ENCODE results near the gene TEKT5.

The TEKT5 gene

GRCh38 chr16:10675861-10676260, 18.9 kb downstream of the TEKT5 start:
- peaks cover 8% of the 10 kb centered on the region for H3K27me3 Mint-ChIP-seq (ENCODE audit: low read depth)
- no peak overlapping the region for H3K27ac Mint-ChIP-seq
- no peaks in the 10 kb centered on the region for H3K4me1 Mint-ChIP-seq (ENCODE audit: low read depth)
- no peak overlapping the region for H3K4me3 Mint-ChIP-seq
- no peaks in the 10 kb centered on the region for H3K9me3 Mint-ChIP-seq
- no peaks in the 10 kb centered on the region for H3K36me3 Mint-ChIP-seq (ENCODE audit: low read depth)

GRCh38 chr16:10675216-10675615, 19.5 kb downstream of the TEKT5 start:
- Mint-ChIP-seq H3K4me3 (no peak overlapping the region), H3K9me3 (no peaks in the 10 kb centered on the region), H3K27ac (no peak overlapping the region), H3K36me3 (ENCODE audit: low read depth) (no peaks in the 10 kb centered on the region), H3K4me1 (ENCODE audit: low read depth) (no peaks in the 10 kb centered on the region), H3K27me3 (ENCODE audit: low read depth) (peaks cover 8% of the 10 kb centered on the region)

- H3K9me3 Mint-ChIP-seq, result no peaks in the 10 kb centered on the region
- H3K36me3 Mint-ChIP-seq (ENCODE audit: low read depth), result no peaks in the 10 kb centered on the region
- H3K4me1 Mint-ChIP-seq (ENCODE audit: low read depth), result no peaks in the 10 kb centered on the region
- peaks cover 8% of the 10 kb centered on the region for H3K27me3 Mint-ChIP-seq (ENCODE audit: low read depth)
- no peak overlapping the region for H3K4me3 Mint-ChIP-seq
- H3K27ac Mint-ChIP-seq, result no peak overlapping the region
Measured at GRCh38 chr16:10671729-10672128, 23.0 kb downstream of the TEKT5 start.

- H3K4me3 Mint-ChIP-seq, result no peak overlapping the region
- peaks cover 8% of the 10 kb centered on the region for H3K27me3 Mint-ChIP-seq (ENCODE audit: low read depth)
- H3K27ac Mint-ChIP-seq, result no peak overlapping the region
- H3K4me1 Mint-ChIP-seq (ENCODE audit: low read depth), result no peaks in the 10 kb centered on the region
- H3K9me3 Mint-ChIP-seq, result no peaks in the 10 kb centered on the region
- no peaks in the 10 kb centered on the region for H3K36me3 Mint-ChIP-seq (ENCODE audit: low read depth)
Measured at GRCh38 chr16:10669791-10670190, 24.9 kb downstream of the TEKT5 start.

GRCh38 chr16:10668322-10669045, 26.2 kb downstream of the TEKT5 start:
- Mint-ChIP-seq H3K27me3 (ENCODE audit: low read depth) (peaks cover 8% of the 10 kb centered on the region), H3K9me3 (no peaks in the 10 kb centered on the region), H3K4me1 (ENCODE audit: low read depth) (no peaks in the 10 kb centered on the region), H3K27ac (no peak overlapping the region), H3K36me3 (ENCODE audit: low read depth) (no peaks in the 10 kb centered on the region), H3K4me3 (no peak overlapping the region)

- H3K4me1 Mint-ChIP-seq (ENCODE audit: low read depth), result no peaks in the 10 kb centered on the region
- no peaks in the 10 kb centered on the region for H3K9me3 Mint-ChIP-seq
- no peaks in the 10 kb centered on the region for H3K36me3 Mint-ChIP-seq (ENCODE audit: low read depth)
- H3K27me3 Mint-ChIP-seq (ENCODE audit: low read depth), result peaks cover 8% of the 10 kb centered on the region
- no peak overlapping the region for H3K27ac Mint-ChIP-seq
- H3K4me3 Mint-ChIP-seq, result no peak overlapping the region
Measured at GRCh38 chr16:10667239-10667638, 27.5 kb downstream of the TEKT5 start.

GRCh38 chr16:10666291-10666690, 28.4 kb downstream of the TEKT5 start:
- H3K36me3 Mint-ChIP-seq (ENCODE audit: low read depth), result no peaks in the 10 kb centered on the region
- no peaks in the 10 kb centered on the region for H3K9me3 Mint-ChIP-seq
- no peaks in the 10 kb centered on the region for H3K4me1 Mint-ChIP-seq (ENCODE audit: low read depth)
- no peak overlapping the region for H3K4me3 Mint-ChIP-seq
- no peaks in the 10 kb centered on the region for H3K27me3 Mint-ChIP-seq (ENCODE audit: low read depth)
- no peak overlapping the region for H3K27ac Mint-ChIP-seq

GRCh38 chr16:10665166-10665565, 29.6 kb downstream of the TEKT5 start:
- no peaks in the 10 kb centered on the region for H3K27me3 Mint-ChIP-seq (ENCODE audit: low read depth)
- no peaks in the 10 kb centered on the region for H3K9me3 Mint-ChIP-seq
- no peaks in the 10 kb centered on the region for H3K4me1 Mint-ChIP-seq (ENCODE audit: low read depth)
- no peaks in the 10 kb centered on the region for H3K36me3 Mint-ChIP-seq (ENCODE audit: low read depth)
- no peak overlapping the region for H3K4me3 Mint-ChIP-seq
- no peak overlapping the region for H3K27ac Mint-ChIP-seq

GRCh38 chr16:10664720-10665126, 30.0 kb downstream of the TEKT5 start:
- Mint-ChIP-seq H3K27me3 (ENCODE audit: low read depth) (no peaks in the 10 kb centered on the region), H3K4me1 (ENCODE audit: low read depth) (no peaks in the 10 kb centered on the region), H3K36me3 (ENCODE audit: low read depth) (no peaks in the 10 kb centered on the region), H3K9me3 (no peaks in the 10 kb centered on the region), H3K4me3 (no peak overlapping the region), H3K27ac (no peak overlapping the region)

- no peaks in the 10 kb centered on the region for H3K9me3 Mint-ChIP-seq
- no peaks in the 10 kb centered on the region for H3K4me1 Mint-ChIP-seq (ENCODE audit: low read depth)
- no peaks in the 10 kb centered on the region for H3K36me3 Mint-ChIP-seq (ENCODE audit: low read depth)
- no peak overlapping the region for H3K4me3 Mint-ChIP-seq
- no peaks in the 10 kb centered on the region for H3K27me3 Mint-ChIP-seq (ENCODE audit: low read depth)
- no peak overlapping the region for H3K27ac Mint-ChIP-seq
Measured at GRCh38 chr16:10663744-10664143, 31.0 kb downstream of the TEKT5 start.

- peaks cover under 1% of the 10 kb centered on the region for H3K27me3 Mint-ChIP-seq (ENCODE audit: low read depth)
- H3K36me3 Mint-ChIP-seq (ENCODE audit: low read depth), result no peaks in the 10 kb centered on the region
- no peak overlapping the region for H3K4me3 Mint-ChIP-seq
- no peaks in the 10 kb centered on the region for H3K4me1 Mint-ChIP-seq (ENCODE audit: low read depth)
- H3K9me3 Mint-ChIP-seq, result no peaks in the 10 kb centered on the region
- no peak overlapping the region for H3K27ac Mint-ChIP-seq
Measured at GRCh38 chr16:10663146-10663545, 31.6 kb downstream of the TEKT5 start.

GRCh38 chr16:10662212-10662611, 32.5 kb downstream of the TEKT5 start:
- H3K36me3 Mint-ChIP-seq (ENCODE audit: low read depth), result no peaks in the 10 kb centered on the region
- no peak overlapping the region for H3K27ac Mint-ChIP-seq
- peaks cover 4% of the 10 kb centered on the region for H3K27me3 Mint-ChIP-seq (ENCODE audit: low read depth)
- H3K4me3 Mint-ChIP-seq, result no peak overlapping the region
- no peaks in the 10 kb centered on the region for H3K9me3 Mint-ChIP-seq
- H3K4me1 Mint-ChIP-seq (ENCODE audit: low read depth), result no peaks in the 10 kb centered on the region

GRCh38 chr16:10661737-10662136, 33.0 kb downstream of the TEKT5 start:
- no peaks in the 10 kb centered on the region for H3K9me3 Mint-ChIP-seq
- no peaks in the 10 kb centered on the region for H3K4me1 Mint-ChIP-seq (ENCODE audit: low read depth)
- no peaks in the 10 kb centered on the region for H3K36me3 Mint-ChIP-seq (ENCODE audit: low read depth)
- H3K27ac Mint-ChIP-seq, result no peak overlapping the region
- no peak overlapping the region for H3K4me3 Mint-ChIP-seq
- H3K27me3 Mint-ChIP-seq (ENCODE audit: low read depth), result peaks cover 4% of the 10 kb centered on the region

- H3K4me3 Mint-ChIP-seq, result no peak overlapping the region
- H3K4me1 Mint-ChIP-seq (ENCODE audit: low read depth), result no peaks in the 10 kb centered on the region
- no peak overlapping the region for H3K27ac Mint-ChIP-seq
- no peaks in the 10 kb centered on the region for H3K36me3 Mint-ChIP-seq (ENCODE audit: low read depth)
- H3K27me3 Mint-ChIP-seq (ENCODE audit: low read depth), result peaks cover 4% of the 10 kb centered on the region
- no peaks in the 10 kb centered on the region for H3K9me3 Mint-ChIP-seq
Measured at GRCh38 chr16:10660950-10661635, 33.6 kb downstream of the TEKT5 start.

GRCh38 chr16:10658943-10659342, 35.8 kb downstream of the TEKT5 start:
- Mint-ChIP-seq H3K9me3 (no peaks in the 10 kb centered on the region), H3K4me3 (no peak overlapping the region), H3K27ac (no peak overlapping the region), H3K36me3 (ENCODE audit: low read depth) (no peaks in the 10 kb centered on the region), H3K27me3 (ENCODE audit: low read depth) (peaks cover 4% of the 10 kb centered on the region), H3K4me1 (ENCODE audit: low read depth) (no peaks in the 10 kb centered on the region)
